Glutamatergic neuron (in vitro differentiated cells): Measurements from ENCODE around the gene STK39. TPM values are rescaled to one million over a fixed set of nuclear protein-coding genes. Genes with fewer than 3 reads are reported as not detected.

ENCODE experiments used
- DNase-seq: peaks from one replicate; pipeline ENCODE4 v3.0.0; 2022
- H3K27ac Mint-ChIP-seq: one replicate; pipeline ENCODE4 v1.8.0; 2020; ENCODE audit warnings: mild to moderate bottlenecking, mixed read lengths, inconsistent platforms; ENCODE audit not compliant: unreplicated experiment
- H3K27me3 Mint-ChIP-seq: one replicate; pipeline ENCODE4 v1.8.0; 2020; ENCODE audit warnings: mild to moderate bottlenecking, moderate library complexity, mixed read lengths, inconsistent platforms; ENCODE audit not compliant: unreplicated experiment
- H3K36me3 Mint-ChIP-seq: one replicate; pipeline ENCODE4 v1.8.0; 2020; ENCODE audit warnings: mild to moderate bottlenecking, mixed read lengths, inconsistent platforms; ENCODE audit not compliant: unreplicated experiment
- H3K4me1 Mint-ChIP-seq: one replicate; pipeline ENCODE4 v1.8.0; 2020; ENCODE audit warnings: mild to moderate bottlenecking, low read depth, mixed read lengths, inconsistent platforms; ENCODE audit not compliant: unreplicated experiment
- H3K4me3 Mint-ChIP-seq: one replicate; pipeline ENCODE4 v1.8.0; 2020; ENCODE audit warnings: mild to moderate bottlenecking, mixed read lengths, inconsistent platforms; ENCODE audit not compliant: unreplicated experiment
- H3K9me3 Mint-ChIP-seq: one replicate; pipeline ENCODE4 v1.8.0; 2020; ENCODE audit warnings: mild to moderate bottlenecking, moderate library complexity, mixed read lengths, inconsistent platforms; ENCODE audit not compliant: unreplicated experiment
- CTCF ChIP-seq: fragments of 200-600 bp; sonication (generic); IDR thresholded peaks from one replicate; pipeline ENCODE4 v1.5.0; 2021; ENCODE audit not compliant: partially characterized antibody, unreplicated experiment
- total RNA-seq: library from RNA; stranded (reverse); fragmentation: NEBNext Ultra II Directional; extraction: Animal tissue kit (Norgen Biotek cat#: 25700); gene quantifications from one replicate; pipeline ENCODE4 v1.2.1, GENCODE V29; 2021; ENCODE audit not compliant: unreplicated experiment

Gene STK39
- total RNA-seq, 1 donor from 2014 or later = 35.9 TPM

DNA sequence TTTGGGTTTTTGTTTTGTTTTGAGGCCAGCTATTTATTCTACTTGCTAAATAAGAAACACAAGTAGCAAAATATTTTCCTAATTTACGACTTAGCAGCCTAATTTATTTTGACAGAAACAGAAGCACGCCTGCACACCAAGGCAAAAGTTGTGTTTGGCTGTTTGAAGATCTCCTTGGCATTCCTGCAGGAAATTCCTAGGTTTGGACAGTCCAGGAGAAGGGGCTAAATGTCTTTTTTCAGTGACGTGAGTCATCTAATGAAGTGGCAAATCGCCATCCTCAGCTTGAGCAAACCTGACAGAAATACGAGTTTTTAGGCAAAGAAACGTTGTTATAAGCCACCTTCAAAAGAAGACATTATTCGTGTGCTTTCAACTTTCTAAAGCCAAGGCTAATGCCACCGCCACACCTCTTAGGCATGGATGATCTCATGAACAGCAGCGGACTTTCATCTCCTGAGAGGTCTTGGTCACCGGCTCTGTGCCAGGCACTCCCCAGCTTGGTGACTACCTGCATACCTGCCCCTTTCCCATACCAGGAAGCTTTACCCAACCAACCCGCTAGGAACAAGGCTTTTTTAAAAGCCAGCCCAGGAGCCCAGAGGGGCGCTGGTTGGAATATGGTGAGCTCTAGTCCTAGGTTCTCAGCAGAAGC lies 30.9 kb downstream of the STK39 start:
- H3K27me3 Mint-ChIP-seq = no peaks in the 10 kb centered on the region
- peaks cover 4% of the 10 kb centered on the region for H3K4me1 Mint-ChIP-seq
- no peak overlapping the region for H3K4me3 Mint-ChIP-seq
- H3K27ac Mint-ChIP-seq = no peak overlapping the region
- DNase-seq = no peak
- no peaks in the 10 kb centered on the region for H3K9me3 Mint-ChIP-seq
- TF ChIP-seq CTCF = no peak
- no peaks in the 10 kb centered on the region for H3K36me3 Mint-ChIP-seq

DNA sequence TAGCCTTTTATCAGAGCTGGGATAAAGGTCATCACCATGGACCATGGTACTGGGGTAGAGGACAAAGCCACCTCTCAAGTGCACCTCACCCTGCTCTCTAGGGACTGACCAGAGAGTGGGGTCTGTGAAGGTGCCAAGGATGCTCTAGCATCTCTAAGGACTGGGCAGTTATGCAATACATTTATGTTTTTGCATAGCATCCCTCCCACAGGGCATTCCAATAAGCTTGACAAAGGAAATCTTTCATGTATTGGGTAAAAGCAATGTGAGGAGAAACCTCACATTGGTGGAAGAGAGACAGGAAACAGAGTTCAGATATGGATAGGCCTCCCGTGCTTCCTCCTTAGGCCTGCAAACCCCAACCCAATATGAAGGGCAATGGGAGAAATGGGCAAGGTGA lies 31.6 kb downstream of the STK39 start:
- Mint-ChIP-seq H3K36me3 (no peaks in the 10 kb centered on the region), H3K9me3 (no peaks in the 10 kb centered on the region), H3K4me3 (no peak overlapping the region), H3K27ac (no peak overlapping the region), H3K4me1 (peaks cover 4% of the 10 kb centered on the region), H3K27me3 (no peaks in the 10 kb centered on the region)
- DNase-seq = no peak
- no peak for TF ChIP-seq CTCF

GRCh38 chr2:168212866-168213265 lies 34.5 kb downstream of the STK39 start:
- H3K27ac Mint-ChIP-seq = no peak overlapping the region

GRCh38 chr2:168212167-168212566 lies 35.2 kb downstream of the STK39 start:
- Mint-ChIP-seq H3K36me3 (no peaks in the 10 kb centered on the region), H3K27ac (no peak overlapping the region), H3K4me1 (no peaks in the 10 kb centered on the region), H3K27me3 (no peaks in the 10 kb centered on the region), H3K4me3 (no peak overlapping the region), H3K9me3 (no peaks in the 10 kb centered on the region)
- DNase-seq = no peak
- TF ChIP-seq CTCF = no peak

More at GRCh38 chr2:168212866-168213265, 34.5 kb downstream of the STK39 start:
- Mint-ChIP-seq H3K9me3 (no peaks in the 10 kb centered on the region), H3K27me3 (no peaks in the 10 kb centered on the region), H3K36me3 (no peaks in the 10 kb centered on the region), H3K4me3 (no peak overlapping the region), H3K4me1 (peaks cover 3% of the 10 kb centered on the region)
- DNase-seq = no peak
- TF ChIP-seq CTCF = no peak

DNA sequence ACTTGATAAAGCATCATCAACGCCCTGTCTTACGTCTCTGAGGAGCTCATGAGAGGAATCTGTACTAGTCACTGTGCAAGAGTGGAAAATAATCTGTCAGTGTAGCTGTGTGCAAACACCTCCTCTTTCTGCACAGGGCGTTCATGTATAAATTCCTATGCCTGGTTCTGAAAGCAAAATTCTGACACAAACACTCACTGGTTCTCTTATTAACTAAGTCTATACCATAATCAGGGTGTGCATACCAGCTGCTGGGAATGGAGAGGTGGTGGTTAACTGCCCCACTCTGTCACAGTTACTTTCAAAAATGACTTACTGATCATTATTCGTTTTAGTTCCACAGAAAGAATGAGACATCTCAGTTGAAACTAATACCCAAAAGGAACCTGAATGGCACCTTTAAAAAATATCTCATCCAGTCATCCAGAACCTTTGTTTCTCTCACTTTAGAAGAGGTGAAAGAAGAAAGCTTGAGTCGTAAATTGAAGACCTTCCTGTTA lies 35.7 kb downstream of the STK39 start:
- no peaks in the 10 kb centered on the region for H3K36me3 Mint-ChIP-seq
- no peaks in the 10 kb centered on the region for H3K27me3 Mint-ChIP-seq
- no peak for TF ChIP-seq CTCF
- H3K9me3 Mint-ChIP-seq = no peaks in the 10 kb centered on the region
- H3K4me3 Mint-ChIP-seq = no peak overlapping the region
- no peak overlapping the region for H3K27ac Mint-ChIP-seq
- DNase-seq = no peak
- H3K4me1 Mint-ChIP-seq = no peaks in the 10 kb centered on the region
